Stimulated activated CD8-positive, alpha-beta memory T cell treated with anti-CD3 and anti-CD28 coated beads, Interleukin-7, amount 100 ng/mL, for 1 hour (primary cell): ENCODE results near the gene OR2J3.
"Not testable (repeated sequence)": the region's sequence is repeated elsewhere in the genome, so short reads cannot be mapped to it uniquely, and the experiment has no call there.

Experiments used
- DNase-seq, 2 donors: peaks; one replicate each; pipeline ENCODE4 v3.0.0-alpha.2; 2020; ENCODE audit warnings: low read depth in 2 of 2

OR2J3 gene

DNA sequence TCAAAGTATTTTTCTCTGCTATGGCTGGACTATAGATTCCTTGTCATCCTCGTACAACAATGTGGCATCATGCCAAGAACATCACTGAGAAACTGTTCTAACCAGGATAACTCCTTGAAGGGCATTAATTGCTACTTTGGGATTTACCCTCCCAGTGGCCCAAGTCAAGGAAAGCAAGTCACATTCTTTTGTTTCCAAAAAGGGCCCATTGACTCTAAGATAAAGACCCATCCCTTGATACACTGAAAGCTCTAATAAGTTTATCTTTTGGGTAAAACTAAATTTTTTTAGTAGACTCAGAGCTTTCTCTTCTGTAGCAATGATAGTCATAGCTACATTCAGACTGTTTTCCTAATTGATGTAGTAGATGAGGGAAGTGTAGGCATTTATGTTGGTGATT is at the start of gene OR2J3:
Gene OR2J3 (plus strand): TSS at position 301 of the 400 bp plus-strand sequence. CDS start 3,833 bp downstream, outside the sequence.
- DNase-seq: no peak

GRCh38 chr6:29071831-29072723 is 35.8 kb upstream of the OR2J3 start:
- no peak for DNase-seq

DNA sequence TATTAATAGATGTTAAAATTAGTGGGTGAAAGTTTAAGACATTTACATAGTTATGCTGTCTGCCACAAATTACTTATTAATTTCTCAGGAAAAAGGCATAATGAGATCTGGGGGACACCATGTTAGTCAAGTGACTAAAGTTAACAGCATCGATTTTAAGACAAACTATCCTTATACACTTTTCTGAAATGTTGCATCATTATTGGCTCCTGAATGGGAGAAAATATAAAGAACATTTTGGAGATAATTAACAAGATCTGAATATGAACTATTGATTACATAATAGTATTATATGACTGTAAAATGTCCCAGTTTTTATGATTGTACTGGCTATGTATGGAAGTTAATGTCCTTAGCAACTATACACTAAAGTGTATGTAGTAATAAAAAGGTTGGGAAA is 28.7 kb upstream of the OR2J3 start:
- no peak for DNase-seq

DNA sequence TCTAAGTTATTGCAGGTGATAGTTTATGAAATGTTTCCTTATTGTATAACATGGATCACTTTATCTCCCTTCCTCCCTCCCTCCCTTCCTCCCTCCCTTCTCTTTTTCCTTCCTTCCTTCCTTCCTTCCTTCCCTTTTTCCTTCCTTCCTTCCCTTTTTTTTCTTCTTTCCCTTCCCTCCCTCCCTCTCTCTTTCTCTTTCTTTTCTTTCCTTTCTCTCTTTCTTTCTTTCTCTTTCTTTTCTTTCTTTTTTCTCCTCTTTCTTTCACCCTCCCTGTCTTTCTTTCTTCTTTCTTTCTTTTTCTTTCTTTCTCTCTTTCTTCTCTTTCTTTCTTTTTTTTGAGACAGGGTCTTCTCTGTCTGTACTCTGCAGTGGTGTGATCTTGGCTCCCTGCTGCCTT is 26.5 kb upstream of the OR2J3 start:
- no peak for DNase-seq

DNA sequence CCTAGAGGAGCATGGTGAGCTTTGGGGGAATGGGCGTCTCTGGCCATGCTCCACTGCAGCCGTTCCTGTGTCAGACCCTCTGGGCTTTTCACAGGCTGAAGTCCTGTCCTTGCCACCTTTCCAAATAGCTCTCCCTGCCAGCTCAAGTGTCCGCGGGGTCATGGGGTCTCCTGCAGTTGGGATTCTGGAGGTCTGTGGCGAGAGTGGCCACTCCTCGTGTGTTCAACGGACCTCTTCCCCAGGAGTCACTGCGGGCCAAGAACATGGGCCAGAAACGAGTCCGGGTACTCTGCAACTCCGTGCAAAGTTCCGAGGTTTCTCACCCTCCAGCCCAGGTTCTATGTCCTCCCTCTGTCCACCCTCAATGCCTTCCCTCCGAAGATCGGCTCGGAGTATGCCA is 25.4 kb upstream of the OR2J3 start:
- DNase-seq: no peak

DNA sequence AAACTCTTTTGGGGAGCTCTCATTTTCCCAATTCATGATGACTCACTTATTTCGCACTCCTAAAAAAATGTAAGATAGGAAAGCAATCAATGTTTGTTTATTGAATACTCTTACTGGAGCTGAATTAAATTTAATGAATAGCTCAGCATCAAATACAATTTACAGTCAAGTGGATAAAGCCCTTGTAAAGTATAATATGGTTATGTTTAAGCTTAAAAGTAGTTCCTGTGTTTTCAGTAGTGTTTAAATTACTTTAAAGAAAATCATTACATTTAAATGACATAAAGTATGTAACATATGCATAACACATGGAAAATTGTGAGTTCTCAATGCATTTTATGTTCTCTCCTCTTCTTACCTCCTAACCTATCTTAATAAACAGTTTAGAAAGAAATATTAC is 20.6 kb upstream of the OR2J3 start, which contains the start of gene OR2B3:
Gene OR2B3 (minus strand): TSS at position 101 of the 400 bp plus-strand sequence. CDS start 65 bp downstream, at position 36.
- no peak for DNase-seq

DNA sequence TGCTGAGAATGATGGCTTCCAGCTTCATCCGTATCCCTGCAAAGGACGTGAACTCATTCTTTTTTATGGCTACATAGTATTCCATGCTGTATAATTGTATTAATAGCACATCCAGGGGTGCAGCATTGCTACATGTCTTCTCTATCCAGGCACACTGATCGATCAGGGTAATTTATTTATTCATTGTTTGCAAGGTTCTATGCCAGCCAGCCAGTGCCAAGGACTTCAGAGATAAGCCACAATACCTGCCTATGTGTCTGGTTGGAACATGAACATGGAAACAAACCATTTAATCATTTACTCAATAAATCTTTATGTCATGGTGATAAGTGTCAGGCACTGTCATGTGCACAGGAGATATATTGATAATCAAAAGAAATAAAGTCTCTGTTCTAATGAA is 14.9 kb upstream of the OR2J3 start:
- DNase-seq: no peak

GRCh38 chr6:29097803-29098202 is 10.1 kb upstream of the OR2J3 start:
- DNase-seq: no peak

GRCh38 chr6:29099190-29099589 is 8.7 kb upstream of the OR2J3 start, which contains the start of gene OR2J1:
TSS of gene OR2J1 (plus strand) at chr6:29099490. CDS start at chr6:29100943, 1,453 bp downstream.
- DNase-seq: no peak

DNA sequence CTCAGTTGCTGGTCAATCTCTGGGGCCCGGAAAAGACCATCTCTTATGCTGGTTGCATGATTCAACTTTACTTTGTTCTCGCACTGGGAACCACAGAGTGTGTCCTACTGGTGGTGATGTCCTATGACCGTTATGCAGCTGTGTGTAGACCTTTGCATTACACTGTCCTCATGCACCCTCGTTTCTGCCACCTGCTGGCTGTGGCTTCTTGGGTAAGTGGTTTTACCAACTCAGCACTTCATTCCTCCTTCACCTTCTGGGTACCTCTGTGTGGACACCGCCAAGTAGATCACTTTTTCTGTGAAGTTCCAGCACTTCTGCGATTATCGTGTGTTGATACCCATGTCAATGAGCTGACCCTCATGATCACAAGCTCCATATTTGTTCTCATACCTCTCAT is 4.3 kb downstream of the OR2J3 start:
- DNase-seq: no peak

- not testable (repeated sequence) for DNase-seq
Observed at GRCh38 chr6:29114964-29115363, 7.1 kb downstream of the OR2J3 start.

GRCh38 chr6:29129326-29130012 is 21.6 kb downstream of the OR2J3 start:
- no peak for DNase-seq

- no peak for DNase-seq
Observed at GRCh38 chr6:29130644-29131043, 22.8 kb downstream of the OR2J3 start.

GRCh38 chr6:29131691-29132090 is 23.8 kb downstream of the OR2J3 start:
- DNase-seq: no peak

- DNase-seq: no peak
Observed at GRCh38 chr6:29137724-29138123, 29.9 kb downstream of the OR2J3 start.

GRCh38 chr6:29141606-29142005 is 33.7 kb downstream of the OR2J3 start:
- no peak for DNase-seq

DNA sequence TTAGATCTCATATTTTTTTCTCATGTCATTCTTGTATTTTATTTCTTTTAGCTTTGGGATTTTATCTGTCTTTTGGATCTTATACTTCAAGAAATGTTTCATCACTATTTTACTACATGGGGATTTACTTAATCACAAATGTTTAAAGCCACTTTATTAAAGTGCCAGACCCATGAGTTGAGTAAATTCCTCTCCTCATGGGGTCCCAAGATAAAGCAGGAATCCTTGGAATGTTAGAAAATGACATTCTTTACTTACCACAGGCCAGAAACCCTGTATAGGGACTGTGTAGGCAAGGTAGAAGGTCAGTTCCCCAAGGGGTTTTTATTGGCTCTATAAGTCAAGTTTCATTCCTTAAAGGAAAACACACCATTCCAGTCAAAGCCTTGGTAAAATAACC is 34.5 kb downstream of the OR2J3 start:
- no peak for DNase-seq

DNA sequence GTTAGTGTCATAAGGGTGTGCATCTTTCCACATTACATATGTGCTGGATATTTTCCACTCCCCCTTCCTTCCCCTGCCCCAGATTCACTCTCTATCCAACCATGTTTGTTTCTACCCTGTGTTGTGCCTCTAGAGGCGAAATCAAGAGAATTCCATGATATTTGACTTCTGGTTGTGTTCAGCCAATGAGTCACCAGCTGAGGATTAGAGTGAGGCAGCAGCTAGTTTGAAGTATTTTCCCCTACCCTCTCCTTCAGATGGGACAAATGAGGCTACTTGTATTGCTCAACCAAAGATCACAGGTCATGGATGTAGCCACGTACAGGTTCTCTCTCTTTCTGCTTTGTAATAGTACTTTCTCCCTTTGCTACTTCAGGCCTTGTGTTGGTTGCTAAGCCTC is 38.3 kb downstream of the OR2J3 start:
- no peak for DNase-seq

DNA sequence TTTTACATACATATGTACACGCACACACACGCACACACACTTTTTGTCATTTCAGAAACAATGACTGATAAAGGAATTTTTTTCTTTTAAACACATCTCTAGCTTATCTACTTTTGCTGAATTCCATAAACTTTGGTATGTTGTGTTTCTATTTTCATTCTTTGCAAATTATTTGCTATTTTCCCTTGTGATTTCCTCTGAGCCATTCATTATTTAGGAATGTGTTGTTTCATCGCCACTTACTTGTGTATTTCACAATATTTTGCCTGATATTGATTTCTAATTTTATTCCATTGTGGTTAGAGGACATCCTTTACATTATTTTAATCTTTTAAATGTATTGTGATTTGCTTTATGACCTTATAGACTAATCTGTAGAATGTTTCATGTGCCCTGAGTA is 39.2 kb downstream of the OR2J3 start:
- DNase-seq: no peak

- DNase-seq: not testable (repeated sequence)
Observed at GRCh38 chr6:29149444-29149843, 41.6 kb downstream of the OR2J3 start.

DNA sequence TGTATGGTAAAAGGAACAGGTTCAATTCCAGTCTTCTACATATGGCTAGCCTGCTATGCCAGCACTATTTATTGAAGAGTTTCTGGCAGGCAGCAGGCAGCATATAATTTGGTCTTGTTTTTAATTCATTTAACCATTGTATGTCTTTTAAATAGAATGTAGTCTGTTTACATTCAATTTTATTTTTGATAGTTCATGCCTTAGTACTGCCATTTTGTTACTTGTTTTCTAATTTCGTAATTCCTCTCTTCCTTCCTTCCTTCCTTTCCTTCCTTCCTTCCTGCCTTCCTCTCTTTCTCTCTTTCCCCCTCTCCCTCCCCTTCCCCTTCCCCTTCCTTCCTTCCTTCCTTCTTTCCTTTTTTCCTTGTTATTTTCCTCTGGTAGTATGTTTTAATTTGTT is 45.2 kb downstream of the OR2J3 start:
- DNase-seq: no peak

GRCh38 chr6:29155182-29155581 is 47.3 kb downstream of the OR2J3 start:
- not testable (repeated sequence) for DNase-seq

DNA sequence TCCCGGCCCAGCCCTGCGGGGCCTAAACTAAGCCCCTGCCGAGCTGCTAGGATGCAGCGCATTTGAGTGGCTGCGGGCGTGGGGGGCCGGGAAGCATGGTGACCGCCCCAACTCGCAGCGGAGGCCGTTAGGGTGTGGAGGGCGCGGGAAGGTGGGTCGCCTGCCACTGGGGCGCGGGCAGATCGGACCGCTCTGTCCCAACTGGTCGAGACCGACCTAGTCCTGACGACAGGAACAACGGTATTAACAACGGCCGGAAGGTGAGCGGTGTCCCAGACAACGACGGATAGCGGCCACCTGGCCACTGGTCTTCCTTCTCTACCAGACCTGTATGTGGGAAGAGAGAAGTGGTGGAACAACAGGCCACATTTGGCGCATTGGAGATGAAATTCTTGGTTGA is 52.1 kb downstream of the OR2J3 start:
- not testable (repeated sequence) for DNase-seq
